Panc1 (cell line): ENCODE results near the gene CHD6. TPM values are rescaled to one million over a fixed set of nuclear protein-coding genes. Genes with fewer than 3 reads are reported as not detected.
A peak's percentile ranks its signal among the peaks of the same experiment; 100 is the strongest.

Experiments
- ATAC-seq: fragments of 200-7000 bp; cut with Tn5 transposase; 2 replicates; pipeline ENCODE4 v1.9.1; 2020; ENCODE audit warnings: mild to moderate bottlenecking, moderate library complexity
- BruUV-seq: library from RNA; stranded (reverse); fragments of 400-500 nt; replicated peaks from 2 replicates; lab custom pipeline; 2021; lab: Mats Ljungman, UMichigan
- CTCF ChIA-PET: fragments of 300-600 bp; sonication (Branson Sonifier 250); formaldehyde crosslinking; loops from one replicate; lab custom pipeline; 2022; ENCODE audit warnings: antibody characterized with exemption; lab: Charles Lee
- POLR2A ChIA-PET: fragments of 300-600 bp; sonication (Branson Sonifier 250); formaldehyde crosslinking; loops from one replicate; lab custom pipeline; 2022; ENCODE audit warnings: antibody characterized with exemption; lab: Charles Lee
- DNase-seq: peaks from one replicate; pipeline ENCODE4 v3.0.0-alpha.2; 2010; ENCODE audit warnings: low read depth, low spot score
- H3K27ac ChIP-seq: 2 replicates; pipeline ENCODE4 v1.5.1; 2011; ENCODE audit warnings: mild to moderate bottlenecking, low read length, inconsistent platforms
- H3K27me3 ChIP-seq: fragments of 200-500 bp; sonication (Bioruptor generic); 2 replicates; pipeline ENCODE4 v1.6.0; 2014; ENCODE audit warnings: low read length, inconsistent platforms; ENCODE audit not compliant: control insufficient read depth, insufficient read depth
- H3K36me3 ChIP-seq: fragments of 200-500 bp; sonication (Bioruptor generic); 2 replicates; pipeline ENCODE4 v1.5.1; 2014; ENCODE audit warnings: inconsistent platforms, mild to moderate bottlenecking, low read length, moderate library complexity; ENCODE audit not compliant: control insufficient read depth, insufficient read depth
- H3K4me1 ChIP-seq: 2 replicates; pipeline ENCODE4 v1.5.1; 2011; ENCODE audit warnings: inconsistent platforms, mild to moderate bottlenecking, low read length, moderate library complexity; ENCODE audit not compliant: control insufficient read depth, insufficient read depth
- H3K4me3 ChIP-seq, 2 experiments: 2 replicates each; pipeline ENCODE4 v1.5.1; 2011 to 2012; ENCODE audit warnings: low read depth in 2 of 2, low read length in 2 of 2, mild to moderate bottlenecking in 2 of 2, inconsistent platforms in 1 of 2, moderate library complexity in 1 of 2
- H3K9me3 ChIP-seq: fragments of 200-500 bp; sonication (Bioruptor generic); 2 replicates; pipeline ENCODE4 v1.5.1; 2014; ENCODE audit warnings: low read depth, mild to moderate bottlenecking, inconsistent platforms, low read length, moderate library complexity; ENCODE audit not compliant: control insufficient read depth, insufficient read depth
- POLR2AphosphoS5 ChIP-seq: IDR thresholded peaks from 2 replicates; pipeline ENCODE4 v1.6.1; 2012; ENCODE audit warnings: mild to moderate bottlenecking, low read depth, low read length, moderate library complexity
- REST ChIP-seq, 2 experiments: IDR thresholded peaks; 2 replicates each; pipeline ENCODE4 v1.6.1; 2011 to 2012; ENCODE audit warnings: low read depth in 2 of 2, control low read depth in 1 of 2, low read length in 1 of 2, mild to moderate bottlenecking in 1 of 2, moderate library complexity in 1 of 2; ENCODE audit not compliant: insufficient read depth in 1 of 2
- SIN3A ChIP-seq: IDR thresholded peaks from 2 replicates; pipeline ENCODE4 v1.6.1; 2012; ENCODE audit warnings: low read depth, mild to moderate bottlenecking, low read length, moderate library complexity, borderline replicate concordance; ENCODE audit not compliant: insufficient read depth
- TCF7L2 ChIP-seq: IDR thresholded peaks from 2 replicates; pipeline ENCODE4 v1.6.1; 2011; ENCODE audit warnings: mild to moderate bottlenecking, low read depth, low read length, inconsistent platforms
- in situ Hi-C: cut with HindIII; loops from 2 replicates; pipeline ENCODE4 v1.10.0; 2016; ENCODE audit warnings: low sequenced_read_pairs, low pct_unique_long_range_greater_than_20kb
- intact Hi-C: fragments of 100-400 bp; cut with micrococcal nuclease; formaldehyde crosslinking; loops from one replicate; pipeline ENCODE4 v1.10.0; 2022; ENCODE audit not compliant: unreplicated experiment
- total RNA-seq: library from RNA; stranded (reverse); gene quantifications from one replicate; pipeline ENCODE4 v1.2.1, GENCODE V29; 2021; ENCODE audit not compliant: unreplicated experiment
- TF ChIP-seq, protein P1 (sequence below): fragments of 450-650 bp; IDR thresholded peaks from 2 replicates; pipeline ENCODE4 v1.5.1; 2017; ENCODE audit warnings: mild to moderate bottlenecking

Gene CHD6
- total RNA-seq, 1 experiment from 2014 or later = 21.3 TPM

GRCh38 chr20:41475503-41475902 lies 142.7 kb downstream of the CHD6 start:
- ChIA-PET CTCF (no interaction called here), POLR2A (no interaction called here)
- no peak overlapping the region for H3K4me3 ChIP-seq
- DNase-seq (no peak), ATAC-seq (no peak)
- no peaks in the 10 kb centered on the region for H3K9me3 ChIP-seq
- in situ Hi-C loops = no loop called here
- H3K36me3 ChIP-seq = no peaks in the 10 kb centered on the region
- no TSS peak for BruUV-seq
- 0 out of 2 replicates have a peak, but pooled peaks cover 3% of the 10 kb centered on the region for H3K4me1 ChIP-seq
- no peak for TF ChIP-seq POLR2AphosphoS5
- no peak for TF ChIP-seq SIN3A
- TF ChIP-seq, protein P1, sequence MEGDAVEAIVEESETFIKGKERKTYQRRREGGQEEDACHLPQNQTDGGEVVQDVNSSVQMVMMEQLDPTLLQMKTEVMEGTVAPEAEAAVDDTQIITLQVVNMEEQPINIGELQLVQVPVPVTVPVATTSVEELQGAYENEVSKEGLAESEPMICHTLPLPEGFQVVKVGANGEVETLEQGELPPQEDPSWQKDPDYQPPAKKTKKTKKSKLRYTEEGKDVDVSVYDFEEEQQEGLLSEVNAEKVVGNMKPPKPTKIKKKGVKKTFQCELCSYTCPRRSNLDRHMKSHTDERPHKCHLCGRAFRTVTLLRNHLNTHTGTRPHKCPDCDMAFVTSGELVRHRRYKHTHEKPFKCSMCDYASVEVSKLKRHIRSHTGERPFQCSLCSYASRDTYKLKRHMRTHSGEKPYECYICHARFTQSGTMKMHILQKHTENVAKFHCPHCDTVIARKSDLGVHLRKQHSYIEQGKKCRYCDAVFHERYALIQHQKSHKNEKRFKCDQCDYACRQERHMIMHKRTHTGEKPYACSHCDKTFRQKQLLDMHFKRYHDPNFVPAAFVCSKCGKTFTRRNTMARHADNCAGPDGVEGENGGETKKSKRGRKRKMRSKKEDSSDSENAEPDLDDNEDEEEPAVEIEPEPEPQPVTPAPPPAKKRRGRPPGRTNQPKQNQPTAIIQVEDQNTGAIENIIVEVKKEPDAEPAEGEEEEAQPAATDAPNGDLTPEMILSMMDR = no peak
- no peak for TF ChIP-seq REST (IDR thresholded peaks at IDR 0.05; ENCODE audit: insufficient read depth in 1 of 2, low read depth in 2 of 2, low read length in 1 of 2)
- no peak for TF ChIP-seq TCF7L2
- intact Hi-C loops = no loop called here
- no peaks in the 10 kb centered on the region for H3K27me3 ChIP-seq
- peak overlapping the region; percentile 55; the same call in 1 of the 2 replicates for H3K27ac ChIP-seq

DNA sequence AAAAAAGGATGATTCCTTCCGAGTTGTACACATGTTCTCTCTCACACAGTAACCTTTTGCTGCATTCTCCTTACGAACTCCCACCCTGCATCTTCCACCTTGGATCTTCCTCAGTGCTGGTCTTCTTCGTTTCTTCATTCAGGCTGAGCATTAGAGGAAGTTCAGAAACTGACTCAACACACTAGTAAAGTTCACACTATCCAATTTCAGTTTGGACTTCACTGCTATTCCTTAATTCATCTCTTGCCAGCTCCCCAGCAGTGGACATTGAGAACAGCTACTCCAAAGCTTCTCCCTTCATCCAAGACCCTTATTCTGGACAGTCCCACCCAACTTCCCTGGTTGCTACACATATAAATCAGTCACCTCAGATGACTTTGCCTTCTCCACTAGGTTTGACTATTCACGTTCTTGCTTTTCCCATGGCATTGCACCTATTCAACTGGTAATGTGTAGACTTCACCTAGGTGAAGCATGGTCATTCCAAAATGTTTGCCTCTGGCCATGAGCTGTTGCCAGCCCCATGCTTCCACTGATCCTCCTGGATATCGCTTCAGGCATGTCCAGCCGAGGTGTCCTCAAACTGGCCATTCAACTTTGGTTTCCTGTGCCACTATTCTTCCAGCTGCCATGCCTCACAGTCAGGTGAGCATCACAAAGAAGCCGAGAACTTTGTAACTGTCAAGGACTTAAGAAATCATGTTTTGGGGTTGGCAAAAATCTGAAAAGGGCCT lies 147.6 kb downstream of the CHD6 start:
- in situ Hi-C loops = no loop called here
- no peak overlapping the region for H3K4me3 ChIP-seq
- BruUV-seq = no TSS peak
- intact Hi-C loops = no loop called here
- H3K9me3 ChIP-seq = no peaks in the 10 kb centered on the region
- POLR2A ChIA-PET = no interaction called here
- TF ChIP-seq POLR2AphosphoS5 (no peak), REST (IDR thresholded peaks at IDR 0.05; ENCODE audit: insufficient read depth in 1 of 2, low read depth in 2 of 2, low read length in 1 of 2) (no peak), TCF7L2 (no peak), SIN3A (no peak)
- TF ChIP-seq, protein P1 = no peak
- 0 out of 2 replicates have a peak, but pooled peaks cover 3% of the 10 kb centered on the region for H3K4me1 ChIP-seq
- no peaks in the 10 kb centered on the region for H3K27me3 ChIP-seq
- no peaks in the 10 kb centered on the region for H3K36me3 ChIP-seq
- DNase-seq (no peak), ATAC-seq (no peak)
- CTCF ChIA-PET = no interaction called here
- no peak overlapping the region for H3K27ac ChIP-seq
